ENCODE data around the gene LLGL2.

LLGL2 gene

GRCh38 chr17:75602644-75603043 is 77.1 kb downstream of the LLGL2 start:
- Histone ChIP-seq H3K4me2 (no peak overlapping the region), H3K4me1 (ENCODE audit: low read depth, poor library complexity, severe bottlenecking) (no peaks in the 10 kb centered on the region), H3K27me3 (ENCODE audit: insufficient read depth, low read depth) (peaks cover 28% of the 10 kb centered on the region; the same call in 1 of the 2 replicates), H4K20me1 (ENCODE audit: insufficient read depth) (no peaks in the 10 kb centered on the region), H3K27ac (no peak overlapping the region), H3K4me3 (IDR thresholded peaks at IDR 0.05; ENCODE audit: insufficient read depth, low read depth, low read length) (no peak overlapping the region), H2AFZ (ENCODE audit: low read depth) (no peak overlapping the region), H3K36me3 (ENCODE audit: insufficient read depth) (no peaks in the 10 kb centered on the region), H3K79me2 (ENCODE audit: insufficient read depth, low read depth) (no peaks in the 10 kb centered on the region), H3K9ac (no peak overlapping the region)
- TF ChIP-seq, protein P1, sequence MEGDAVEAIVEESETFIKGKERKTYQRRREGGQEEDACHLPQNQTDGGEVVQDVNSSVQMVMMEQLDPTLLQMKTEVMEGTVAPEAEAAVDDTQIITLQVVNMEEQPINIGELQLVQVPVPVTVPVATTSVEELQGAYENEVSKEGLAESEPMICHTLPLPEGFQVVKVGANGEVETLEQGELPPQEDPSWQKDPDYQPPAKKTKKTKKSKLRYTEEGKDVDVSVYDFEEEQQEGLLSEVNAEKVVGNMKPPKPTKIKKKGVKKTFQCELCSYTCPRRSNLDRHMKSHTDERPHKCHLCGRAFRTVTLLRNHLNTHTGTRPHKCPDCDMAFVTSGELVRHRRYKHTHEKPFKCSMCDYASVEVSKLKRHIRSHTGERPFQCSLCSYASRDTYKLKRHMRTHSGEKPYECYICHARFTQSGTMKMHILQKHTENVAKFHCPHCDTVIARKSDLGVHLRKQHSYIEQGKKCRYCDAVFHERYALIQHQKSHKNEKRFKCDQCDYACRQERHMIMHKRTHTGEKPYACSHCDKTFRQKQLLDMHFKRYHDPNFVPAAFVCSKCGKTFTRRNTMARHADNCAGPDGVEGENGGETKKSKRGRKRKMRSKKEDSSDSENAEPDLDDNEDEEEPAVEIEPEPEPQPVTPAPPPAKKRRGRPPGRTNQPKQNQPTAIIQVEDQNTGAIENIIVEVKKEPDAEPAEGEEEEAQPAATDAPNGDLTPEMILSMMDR (conservative IDR thresholded peaks at IDR 0.05; ENCODE audit: low read depth, low read length) = no peak

GRCh38 chr17:75603123-75603522 is 77.6 kb downstream of the LLGL2 start:
- H3K4me2 ChIP-seq = no peak overlapping the region

DNA sequence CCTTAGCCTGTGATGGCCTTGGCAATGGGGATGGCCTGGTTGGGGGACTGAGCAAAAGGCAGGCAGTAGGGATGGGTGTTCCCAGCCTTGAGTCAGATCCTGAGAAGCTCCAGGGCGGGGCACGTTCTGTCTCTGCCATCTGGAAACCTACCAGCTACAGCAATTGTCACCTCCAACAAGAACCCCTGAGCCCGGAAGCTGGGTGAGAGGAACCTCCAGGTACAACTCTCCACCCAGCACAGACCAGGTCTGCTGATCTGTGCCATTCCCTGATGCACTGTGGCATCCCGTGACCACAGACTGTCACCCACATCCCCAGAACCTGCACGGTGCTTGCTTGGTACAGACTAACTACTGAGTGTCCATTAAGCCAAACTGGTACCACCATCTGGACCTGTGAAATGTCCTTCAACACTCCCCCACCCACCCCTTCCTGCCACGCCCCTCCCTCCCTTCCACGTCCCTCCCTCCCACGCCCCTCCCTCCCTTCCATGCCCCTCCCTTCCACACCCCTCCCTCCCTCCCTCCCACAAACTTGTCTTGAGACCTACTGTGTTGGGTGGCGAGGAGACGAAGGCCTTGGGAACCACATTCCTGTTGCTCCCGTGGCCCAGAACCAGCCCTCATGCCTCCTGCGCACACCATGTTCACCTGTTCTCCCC is 78.7 kb downstream of the LLGL2 start:
- H3K27me3 ChIP-seq (ENCODE audit: insufficient read depth, low read depth) = peaks cover 33% of the 10 kb centered on the region; the same call in 1 of the 2 replicates
- no peak overlapping the region for H2AFZ ChIP-seq (ENCODE audit: low read depth)
- H3K4me2 ChIP-seq = no peak overlapping the region
- no peak overlapping the region for H3K9ac ChIP-seq
- no peaks in the 10 kb centered on the region for H4K20me1 ChIP-seq (ENCODE audit: insufficient read depth)
- no peaks in the 10 kb centered on the region for H3K36me3 ChIP-seq (ENCODE audit: insufficient read depth)
- no peaks in the 10 kb centered on the region for H3K4me1 ChIP-seq (ENCODE audit: low read depth, poor library complexity, severe bottlenecking)
- no peaks in the 10 kb centered on the region for H3K79me2 ChIP-seq (ENCODE audit: insufficient read depth, low read depth)
- no peak overlapping the region for H3K27ac ChIP-seq
- TF ChIP-seq, protein P1 (conservative IDR thresholded peaks at IDR 0.05; ENCODE audit: low read depth, low read length) = no peak
- no peak overlapping the region for H3K4me3 ChIP-seq (IDR thresholded peaks at IDR 0.05; ENCODE audit: insufficient read depth, low read depth, low read length)

More at GRCh38 chr17:75603123-75603522, 77.6 kb downstream of the LLGL2 start:
- H3K36me3 ChIP-seq (ENCODE audit: insufficient read depth) = no peaks in the 10 kb centered on the region
- no peaks in the 10 kb centered on the region for H3K4me1 ChIP-seq (ENCODE audit: low read depth, poor library complexity, severe bottlenecking)
- H4K20me1 ChIP-seq (ENCODE audit: insufficient read depth) = no peaks in the 10 kb centered on the region
- H3K9ac ChIP-seq = no peak overlapping the region
- H3K27me3 ChIP-seq (ENCODE audit: insufficient read depth, low read depth) = peaks cover 28% of the 10 kb centered on the region; the same call in 1 of the 2 replicates
- H3K27ac ChIP-seq = no peak overlapping the region
- H3K4me3 ChIP-seq (IDR thresholded peaks at IDR 0.05; ENCODE audit: insufficient read depth, low read depth, low read length) = no peak overlapping the region
- TF ChIP-seq, protein P1 (conservative IDR thresholded peaks at IDR 0.05; ENCODE audit: low read depth, low read length) = no peak
- H2AFZ ChIP-seq (ENCODE audit: low read depth) = no peak overlapping the region
- H3K79me2 ChIP-seq (ENCODE audit: insufficient read depth, low read depth) = no peaks in the 10 kb centered on the region

- Histone ChIP-seq H3K36me3 (ENCODE audit: insufficient read depth) (no peaks in the 10 kb centered on the region), H4K20me1 (ENCODE audit: insufficient read depth) (no peaks in the 10 kb centered on the region), H3K4me1 (ENCODE audit: low read depth, poor library complexity, severe bottlenecking) (no peaks in the 10 kb centered on the region), H3K27ac (no peak overlapping the region), H2AFZ (ENCODE audit: low read depth) (no peak overlapping the region), H3K4me3 (IDR thresholded peaks at IDR 0.05; ENCODE audit: insufficient read depth, low read depth, low read length) (no peak overlapping the region), H3K27me3 (ENCODE audit: insufficient read depth, low read depth) (peaks cover 44% of the 10 kb centered on the region), H3K4me2 (no peak overlapping the region), H3K9ac (no peak overlapping the region), H3K79me2 (ENCODE audit: insufficient read depth, low read depth) (no peaks in the 10 kb centered on the region)
- TF ChIP-seq, protein P1 (conservative IDR thresholded peaks at IDR 0.05; ENCODE audit: low read depth, low read length) = no peak
Measured at GRCh38 chr17:75605790-75606189, 80.3 kb downstream of the LLGL2 start.

Measured in KMS-11 (cell line).